HepG2 (cell line): ENCODE measurements around the gene WFDC12.

Experiments used
- BRF2 ChIP-seq: sonication (generic); formaldehyde crosslinking; IDR thresholded peaks from 2 replicates; pipeline ENCODE4 v1.8.1; 2022; ENCODE audit warnings: mild to moderate bottlenecking, missing genetic modification reagents
- MYC ChIP-seq: sonication (generic); formaldehyde crosslinking; IDR thresholded peaks from 2 replicates; pipeline ENCODE4 v1.9.0; 2021; ENCODE audit warnings: missing genetic modification reagents, borderline replicate concordance
- POLR2AphosphoS2 ChIP-seq: IDR thresholded peaks from 2 replicates; pipeline ENCODE4 v1.6.1; 2011; ENCODE audit warnings: low read depth, low read length, improper control_type of control experiment
- POLR2AphosphoS5 ChIP-seq: IDR thresholded peaks from 2 replicates; pipeline ENCODE4 v1.6.1; 2012; ENCODE audit warnings: low read depth, low read length
- TF ChIP-seq, protein P1 (sequence below): sonication (generic); formaldehyde crosslinking; IDR thresholded peaks from 2 replicates; pipeline ENCODE4 v1.4.0; 2020; ENCODE audit warnings: missing genetic modification reagents

- TF ChIP-seq, protein P1, sequence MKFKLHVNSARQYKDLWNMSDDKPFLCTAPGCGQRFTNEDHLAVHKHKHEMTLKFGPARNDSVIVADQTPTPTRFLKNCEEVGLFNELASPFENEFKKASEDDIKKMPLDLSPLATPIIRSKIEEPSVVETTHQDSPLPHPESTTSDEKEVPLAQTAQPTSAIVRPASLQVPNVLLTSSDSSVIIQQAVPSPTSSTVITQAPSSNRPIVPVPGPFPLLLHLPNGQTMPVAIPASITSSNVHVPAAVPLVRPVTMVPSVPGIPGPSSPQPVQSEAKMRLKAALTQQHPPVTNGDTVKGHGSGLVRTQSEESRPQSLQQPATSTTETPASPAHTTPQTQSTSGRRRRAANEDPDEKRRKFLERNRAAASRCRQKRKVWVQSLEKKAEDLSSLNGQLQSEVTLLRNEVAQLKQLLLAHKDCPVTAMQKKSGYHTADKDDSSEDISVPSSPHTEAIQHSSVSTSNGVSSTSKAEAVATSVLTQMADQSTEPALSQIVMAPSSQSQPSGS (CRISPR knock-in tag): no peak
- no peak for TF ChIP-seq POLR2AphosphoS2
- no peak for TF ChIP-seq BRF2
- no peak for TF ChIP-seq POLR2AphosphoS5
- no peak for TF ChIP-seq MYC (CRISPR knock-in tag)
Observed at GRCh38 chr20:45087814-45088213, 36.5 kb downstream of the WFDC12 start.
